Glomerular visceral epithelial cell (primary cell): ENCODE measurements around the gene FAM98B.

Experiments
- DNase-seq: peaks from one replicate; pipeline ENCODE4 v3.0.0-alpha.2; 2016; ENCODE audit errors: extremely low spot score

Gene FAM98B

GRCh38 chr15:38507570-38507969, 53.6 kb downstream of the FAM98B start:
- no peak for DNase-seq

GRCh38 chr15:38508647-38509046, 54.7 kb downstream of the FAM98B start:
- no peak for DNase-seq

- no peak for DNase-seq
Measured at GRCh38 chr15:38509152-38509551, 55.2 kb downstream of the FAM98B start.

GRCh38 chr15:38512901-38513300, 59.0 kb downstream of the FAM98B start:
- no peak for DNase-seq

GRCh38 chr15:38514601-38515000, 60.7 kb downstream of the FAM98B start:
- no peak for DNase-seq

- no peak for DNase-seq
Measured at GRCh38 chr15:38516626-38517025, 62.7 kb downstream of the FAM98B start.

GRCh38 chr15:38517312-38517975, 63.5 kb downstream of the FAM98B start:
- DNase-seq = no peak

- no peak for DNase-seq
Measured at GRCh38 chr15:38518084-38518483, 64.2 kb downstream of the FAM98B start.

- DNase-seq = no peak
Measured at GRCh38 chr15:38520035-38520434, 66.1 kb downstream of the FAM98B start.

GRCh38 chr15:38521316-38521715, 67.4 kb downstream of the FAM98B start:
- DNase-seq = no peak

- DNase-seq = no peak
Measured at GRCh38 chr15:38522922-38523321, 69.0 kb downstream of the FAM98B start.

GRCh38 chr15:38524156-38524555, 70.2 kb downstream of the FAM98B start:
- no peak for DNase-seq

- DNase-seq = no peak
Measured at GRCh38 chr15:38525489-38525888, 71.6 kb downstream of the FAM98B start.

- no peak for DNase-seq
Measured at GRCh38 chr15:38526158-38526557, 72.2 kb downstream of the FAM98B start.

- DNase-seq = no peak
Measured at GRCh38 chr15:38528294-38528693, 74.4 kb downstream of the FAM98B start.

- peak; percentile 8 for DNase-seq
Measured at GRCh38 chr15:38530113-38530512, 76.2 kb downstream of the FAM98B start.

GRCh38 chr15:38531509-38531908, 77.6 kb downstream of the FAM98B start:
- DNase-seq = peak; percentile 75

- DNase-seq = no peak
Measured at GRCh38 chr15:38532728-38533127, 78.8 kb downstream of the FAM98B start.

- no peak for DNase-seq
Measured at GRCh38 chr15:38533416-38533915, 79.5 kb downstream of the FAM98B start.

GRCh38 chr15:38533926-38534325, 80.0 kb downstream of the FAM98B start:
- no peak for DNase-seq

- no peak for DNase-seq
Measured at GRCh38 chr15:38534691-38535090, 80.8 kb downstream of the FAM98B start.

- peak; percentile 18 for DNase-seq
Measured at GRCh38 chr15:38535491-38536200, 81.7 kb downstream of the FAM98B start.

- peak; percentile 89 for DNase-seq
Measured at GRCh38 chr15:38536201-38536676, 82.3 kb downstream of the FAM98B start.
